H9 (cell line): ENCODE measurements around the gene ZCCHC13. TPM values are rescaled to one million over a fixed set of nuclear protein-coding genes. Genes with fewer than 3 reads are reported as not detected.
A peak's percentile ranks its signal among the peaks of the same experiment; 100 is the strongest.

ENCODE experiments used
- DNase-seq: peaks from one replicate; pipeline ENCODE4 v3.0.0-alpha.2; 2017
- H2AFZ ChIP-seq: one replicate; pipeline ENCODE4 v1.6.1; 2013; ENCODE audit warnings: mild to moderate bottlenecking, low read length, control low read depth, moderate library complexity
- H2AK5ac ChIP-seq: 2 replicates; pipeline ENCODE4 v1.6.1; 2013; ENCODE audit warnings: low read length, control low read depth, mixed read lengths; ENCODE audit not compliant: insufficient read length
- H2BK120ac ChIP-seq: one replicate; pipeline ENCODE4 v1.6.1; 2013; ENCODE audit warnings: low read depth, mild to moderate bottlenecking, low read length, control low read depth, inconsistent platforms; ENCODE audit not compliant: poor library complexity, severe bottlenecking
- H2BK12ac ChIP-seq: 2 replicates; pipeline ENCODE4 v1.6.1; 2013; ENCODE audit warnings: low read length, control low read depth, mixed read lengths, low read depth; ENCODE audit not compliant: insufficient read length
- H2BK15ac ChIP-seq: 2 replicates; pipeline ENCODE4 v1.6.1; 2013; ENCODE audit warnings: low read depth, low read length, control low read depth
- H2BK20ac ChIP-seq: one replicate; pipeline ENCODE4 v1.6.1; 2013; ENCODE audit warnings: low read depth, mild to moderate bottlenecking, low read length, control low read depth, inconsistent platforms; ENCODE audit not compliant: poor library complexity, severe bottlenecking
- H2BK5ac ChIP-seq: 2 replicates; pipeline ENCODE4 v1.6.1; 2013; ENCODE audit warnings: low read length, control low read depth, mixed read lengths; ENCODE audit not compliant: insufficient read length
- H3K14ac ChIP-seq: 2 replicates; pipeline ENCODE4 v1.6.1; 2013; ENCODE audit warnings: low read length, control low read depth; ENCODE audit not compliant: insufficient read depth
- H3K18ac ChIP-seq: 2 replicates; pipeline ENCODE4 v1.6.1; 2013; ENCODE audit warnings: low read depth, mild to moderate bottlenecking, mixed read lengths, low read length, control low read depth; ENCODE audit not compliant: insufficient read length
- H3K23ac ChIP-seq: 2 replicates; pipeline ENCODE4 v1.6.1; 2013; ENCODE audit warnings: low read length, control low read depth, mixed read lengths, low read depth; ENCODE audit not compliant: insufficient read length
- H3K23me2 ChIP-seq: 2 replicates; pipeline ENCODE4 v1.6.1; 2013; ENCODE audit warnings: low read depth, mild to moderate bottlenecking, mixed read lengths, low read length, control low read depth; ENCODE audit not compliant: insufficient read length, poor library complexity, severe bottlenecking
- H3K27ac ChIP-seq: 2 replicates; pipeline ENCODE4 v1.5.1; 2013; ENCODE audit warnings: low read length, control low read depth, mixed read lengths, low read depth; ENCODE audit not compliant: insufficient read length
- H3K27me3 ChIP-seq: 2 replicates; pipeline ENCODE4 v1.6.1; 2013; ENCODE audit warnings: low read length, control low read depth, inconsistent platforms; ENCODE audit not compliant: insufficient read depth
- H3K4ac ChIP-seq: 2 replicates; pipeline ENCODE4 v1.6.1; 2013; ENCODE audit warnings: low read depth, mild to moderate bottlenecking, control low read depth, inconsistent platforms, low read length, moderate library complexity
- H3K4me1 ChIP-seq: 2 replicates; pipeline ENCODE4 v1.6.1; 2013; ENCODE audit warnings: low read length, control low read depth, inconsistent platforms; ENCODE audit not compliant: insufficient read depth
- H3K4me2 ChIP-seq: 2 replicates; pipeline ENCODE4 v1.6.1; 2013; ENCODE audit warnings: low read length, control low read depth, mixed read lengths; ENCODE audit not compliant: insufficient read length, insufficient read depth
- H3K56ac ChIP-seq: 2 replicates; pipeline ENCODE4 v1.6.1; 2013; ENCODE audit warnings: low read depth, mild to moderate bottlenecking, mixed read lengths, low read length, control low read depth; ENCODE audit not compliant: insufficient read length
- H3K79me1 ChIP-seq: 2 replicates; pipeline ENCODE4 v1.6.1; 2013; ENCODE audit warnings: low read depth, mild to moderate bottlenecking, moderate library complexity, low read length, control low read depth, inconsistent platforms; ENCODE audit not compliant: insufficient read depth, poor library complexity, severe bottlenecking
- H3K79me2 ChIP-seq: 2 replicates; pipeline ENCODE4 v1.6.1; 2013; ENCODE audit warnings: low read length, control low read depth, inconsistent platforms; ENCODE audit not compliant: insufficient read depth
- H3K9ac ChIP-seq: 2 replicates; pipeline ENCODE4 v1.6.1; 2013; ENCODE audit warnings: low read length, control low read depth, mixed read lengths; ENCODE audit not compliant: insufficient read length; ENCODE audit errors: extremely low read depth
- H3K9me3 ChIP-seq: one replicate; pipeline ENCODE4 v1.6.1; 2013; ENCODE audit warnings: low read depth, low read length, inconsistent platforms; ENCODE audit not compliant: control insufficient read depth
- H3T11ph ChIP-seq: one replicate; pipeline ENCODE4 v1.6.1; 2013; ENCODE audit warnings: mild to moderate bottlenecking, low read length, control low read depth, inconsistent platforms
- H4K20me1 ChIP-seq: one replicate; pipeline ENCODE4 v1.6.1; 2013; ENCODE audit not compliant: control insufficient read depth, insufficient read length, insufficient read depth
- H4K5ac ChIP-seq: 2 replicates; pipeline ENCODE4 v1.6.1; 2013; ENCODE audit warnings: low read depth, mild to moderate bottlenecking, mixed read lengths, low read length, control low read depth; ENCODE audit not compliant: insufficient read length
- H4K8ac ChIP-seq: replicated peaks from 2 replicates; pipeline ENCODE4 v1.6.1; 2013; ENCODE audit warnings: low read length, control low read depth, mixed read lengths, low read depth; ENCODE audit not compliant: insufficient read length
- H4K91ac ChIP-seq: 2 replicates; pipeline ENCODE4 v1.6.1; 2013; ENCODE audit warnings: low read depth, mild to moderate bottlenecking, moderate library complexity, mixed read lengths, low read length, control low read depth; ENCODE audit not compliant: insufficient read length
- H3K27ac Mint-ChIP-seq, 3 experiments: 2 replicates in 2 of 3; 3 replicates in 1 of 3; pipeline ENCODE4 v1.8.0; 2020 to 2021; ENCODE audit warnings: mixed read lengths in 3 of 3, mild to moderate bottlenecking in 1 of 3, moderate library complexity in 1 of 3
- H3K27me3 Mint-ChIP-seq: 2 replicates; pipeline ENCODE4 v1.8.0; 2021; ENCODE audit warnings: low read depth, mild to moderate bottlenecking, moderate library complexity, mixed read lengths
- H3K36me3 Mint-ChIP-seq, 3 experiments: 2 replicates in 2 of 3; 3 replicates in 1 of 3; pipeline ENCODE4 v1.8.0; 2020 to 2021; ENCODE audit warnings: low read depth in 3 of 3, mixed read lengths in 3 of 3; ENCODE audit not compliant: insufficient read depth in 1 of 3
- H3K4me1 Mint-ChIP-seq, 2 experiments: 2 replicates each; pipeline ENCODE4 v1.8.0; 2020; ENCODE audit warnings: mixed read lengths in 2 of 2
- H3K4me3 Mint-ChIP-seq, 2 experiments: 2 replicates in 1 of 2; 3 replicates in 1 of 2; pipeline ENCODE4 v1.8.0; 2020 to 2021; ENCODE audit warnings: mild to moderate bottlenecking in 2 of 2, mixed read lengths in 2 of 2, moderate library complexity in 1 of 2
- H3K9me3 Mint-ChIP-seq, 2 experiments: 2 replicates in 1 of 2; 3 replicates in 1 of 2; pipeline ENCODE4 v1.8.0; 2020; ENCODE audit warnings: mild to moderate bottlenecking in 2 of 2, mixed read lengths in 2 of 2, moderate library complexity in 1 of 2
- CTCF ChIP-seq: fragments of 200-600 bp; sonication (generic); conservative IDR thresholded peaks from 3 replicates; pipeline ENCODE4 v1.8.0; 2021; ENCODE audit warnings: antibody characterized with exemption, mild to moderate bottlenecking
- WGBS: extraction: QIAGEN DNeasy Blood & Tissue Kit; methylation state at CpG from one replicate; pipeline ENCODE4 v1.1.7; 2013; ENCODE audit warnings: missing lambda C conversion rate, low lambda C conversion rate, mixed read lengths; ENCODE audit not compliant: insufficient read length; ENCODE audit errors: extremely low coverage; 5-methylcytosine and 5-hydroxymethylcytosine counted together
- microRNA-seq: library from miRNA; unstranded; fragments of <30 nt; microRNA quantifications from one replicate; pipeline ENCODE4, GENCODE V29; 2020; ENCODE audit warnings: borderline microRNAs expressed
- total RNA-seq: library from RNA; stranded (reverse); gene quantifications from 2 replicates; pipeline ENCODE4 v1.2.1, GENCODE V29; 2021

The ZCCHC13 gene
- total RNA-seq, 1 experiment from 2014 or later: not detected

GRCh38 chrX:74353984-74354383 is 50.0 kb downstream of the ZCCHC13 start:
- no peak overlapping the region for H2BK15ac ChIP-seq
- H2BK5ac ChIP-seq: no peak overlapping the region
- TF ChIP-seq CTCF: no peak
- no peak overlapping the region for H2BK120ac ChIP-seq
- H3T11ph ChIP-seq: no peak overlapping the region
- no peak overlapping the region for H3K4me3 Mint-ChIP-seq
- H3K27ac Mint-ChIP-seq: no peak overlapping the region; a peak in 1 of 7 replicates
- H3K4me1 ChIP-seq: no peaks in the 10 kb centered on the region; the same call in 1 of the 2 replicates
- H4K5ac ChIP-seq: no peak overlapping the region
- no peak overlapping the region for H4K91ac ChIP-seq
- no peaks in the 10 kb centered on the region for H3K79me1 ChIP-seq
- H3K36me3 Mint-ChIP-seq: no peaks in the 10 kb centered on the region
- H3K9ac ChIP-seq: no peak overlapping the region
- no peak overlapping the region for H3K4ac ChIP-seq
- no peak overlapping the region for H2AFZ ChIP-seq
- H2AK5ac ChIP-seq: no peak overlapping the region
- no peak for DNase-seq
- no peak overlapping the region for H2BK20ac ChIP-seq
- H3K18ac ChIP-seq: no peak overlapping the region
- H3K23ac ChIP-seq: no peak overlapping the region
- no peak overlapping the region for H3K4me2 ChIP-seq
- no peak overlapping the region for H3K56ac ChIP-seq
- no peak overlapping the region for H3K14ac ChIP-seq
- H3K27ac ChIP-seq: no peak overlapping the region
- H2BK12ac ChIP-seq: no peak overlapping the region
- H4K8ac ChIP-seq: no peak overlapping the region
- H3K9me3 Mint-ChIP-seq: peaks cover 3 to 4% of the 10 kb centered on the region in 2 experiments; a peak in 4 of 5 replicates
- H3K23me2 ChIP-seq: no peaks in the 10 kb centered on the region
- no CpG with 5 or more reads among the region's 1 CpG for WGBS
- peaks cover 0 to 5% of the 10 kb centered on the region in 2 experiments; a peak in 2 of 4 replicates for H3K4me1 Mint-ChIP-seq
- H3K9me3 ChIP-seq: no peaks in the 10 kb centered on the region
- H3K27me3 ChIP-seq: no peaks in the 10 kb centered on the region
- no peaks in the 10 kb centered on the region for H4K20me1 ChIP-seq
- no peaks in the 10 kb centered on the region for H3K79me2 ChIP-seq
- no peaks in the 10 kb centered on the region; the same call in 1 of the 2 replicates for H3K27me3 Mint-ChIP-seq

Small RNA genes lying within 50 kb of the gene (microRNA-seq; reads per million reads assigned to microRNA genes)
- gene MIR374A (109 reads per million, percentile 73 among the genes with 10 or more reads in this experiment), gene MIR545 (2.6 reads per million, percentile 23 among the genes with 10 or more reads in this experiment)

Other genes starting within 250 kb of the ZCCHC13 start
- gene SLC16A2, start 117.3 kb downstream of the ZCCHC13 start, total RNA-seq: 16.5 and 17.1 TPM in 2 replicates